Activated CD8-positive, alpha-beta memory T cell treated with anti-CD3 and anti-CD28 coated beads for 4 hours (primary cell): ENCODE data around the gene TSPEAR.
"Not testable (repeated sequence)": the region's sequence is repeated elsewhere in the genome, so short reads cannot be mapped to it uniquely, and the experiment has no call there.

Experiments
- DNase-seq, 2 donors: peaks; one replicate each; pipeline ENCODE4 v3.0.0-alpha.2; 2020; ENCODE audit warnings: low read depth in 2 of 2

TSPEAR gene

DNA sequence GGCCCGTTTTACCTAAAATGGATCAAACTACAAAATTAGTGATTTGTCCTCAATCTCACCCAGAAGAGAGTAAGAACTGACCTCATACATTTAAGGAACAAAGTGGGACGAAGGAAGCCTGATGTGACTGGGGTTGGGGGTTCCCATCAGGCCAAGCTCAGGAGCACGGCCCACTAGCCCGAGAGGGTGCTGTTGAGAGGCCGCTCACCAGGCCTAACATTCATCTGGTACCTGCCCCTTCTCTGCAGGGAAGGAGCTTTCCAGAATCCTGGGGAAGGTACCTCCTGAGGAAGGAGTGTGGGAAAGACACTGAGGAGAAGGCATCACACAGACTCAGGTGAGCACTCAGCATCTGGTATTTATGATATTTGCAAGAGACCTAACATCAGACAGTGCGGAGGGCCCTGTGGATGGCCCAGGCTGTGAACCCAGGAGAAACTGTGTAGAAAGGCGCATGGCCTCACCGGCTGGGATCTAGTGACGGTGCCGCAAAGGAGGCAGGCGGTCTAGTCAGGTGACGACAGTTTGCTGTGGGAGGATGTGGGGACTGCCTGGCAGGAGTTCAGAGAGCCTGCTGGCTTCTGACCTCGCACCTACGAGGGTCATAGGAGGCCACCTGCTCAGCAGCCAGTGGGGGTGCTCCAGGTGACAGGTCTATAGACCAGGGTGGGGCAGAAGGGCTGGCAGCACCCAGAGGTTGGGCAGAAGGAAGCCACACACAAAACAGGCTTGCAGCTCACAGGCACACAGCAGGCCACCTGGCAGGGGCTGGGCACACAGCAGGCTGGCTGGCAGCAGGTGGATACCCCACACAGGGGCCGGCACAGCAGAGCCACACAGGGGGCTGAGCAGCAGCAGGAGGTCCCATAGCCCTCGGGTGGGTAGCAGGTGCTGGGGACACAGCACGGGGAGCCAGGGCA, 57.5 kb downstream of the TSPEAR start:
- DNase-seq, result no peak

GRCh38 chr21:44653123-44653522, 58.2 kb downstream of the TSPEAR start:
- no peak for DNase-seq

- no peak for DNase-seq
Measured at GRCh38 chr21:44650973-44651675, 60.2 kb downstream of the TSPEAR start.

- DNase-seq, result no peak
Measured at GRCh38 chr21:44650265-44650972, 61.0 kb downstream of the TSPEAR start.

- no peak for DNase-seq
Measured at GRCh38 chr21:44649521-44650100, 61.8 kb downstream of the TSPEAR start.

- no peak for DNase-seq
Measured at GRCh38 chr21:44648557-44649311, 62.6 kb downstream of the TSPEAR start.

GRCh38 chr21:44647222-44647552, 64.2 kb downstream of the TSPEAR start:
- no peak for DNase-seq

GRCh38 chr21:44646366-44647221, 64.8 kb downstream of the TSPEAR start, which contains the start of gene KRTAP10-11:
Gene KRTAP10-11, plus strand, starts transcription at chr21:44646414. Its CDS starts 45 bp downstream, at chr21:44646459.
- not testable (repeated sequence) for DNase-seq

DNA sequence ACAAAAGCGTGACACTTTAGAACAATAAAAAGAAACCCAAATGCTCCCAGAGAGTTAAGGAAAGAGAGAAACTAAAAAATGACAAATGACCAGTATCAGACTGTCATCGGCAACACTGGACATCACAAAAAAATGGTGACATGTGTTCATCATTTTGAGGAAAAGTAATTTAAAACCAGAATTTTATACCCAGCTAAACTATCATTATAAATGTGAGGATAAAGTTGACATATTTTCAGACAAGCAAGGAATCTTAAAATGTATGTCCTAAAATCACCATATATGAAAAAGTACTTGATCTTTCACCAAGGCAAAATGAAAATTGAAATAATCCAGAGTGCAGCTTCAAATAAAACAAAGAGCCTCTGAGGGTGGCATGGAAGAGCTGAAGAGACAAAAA, 66.5 kb downstream of the TSPEAR start:
- no peak for DNase-seq

DNA sequence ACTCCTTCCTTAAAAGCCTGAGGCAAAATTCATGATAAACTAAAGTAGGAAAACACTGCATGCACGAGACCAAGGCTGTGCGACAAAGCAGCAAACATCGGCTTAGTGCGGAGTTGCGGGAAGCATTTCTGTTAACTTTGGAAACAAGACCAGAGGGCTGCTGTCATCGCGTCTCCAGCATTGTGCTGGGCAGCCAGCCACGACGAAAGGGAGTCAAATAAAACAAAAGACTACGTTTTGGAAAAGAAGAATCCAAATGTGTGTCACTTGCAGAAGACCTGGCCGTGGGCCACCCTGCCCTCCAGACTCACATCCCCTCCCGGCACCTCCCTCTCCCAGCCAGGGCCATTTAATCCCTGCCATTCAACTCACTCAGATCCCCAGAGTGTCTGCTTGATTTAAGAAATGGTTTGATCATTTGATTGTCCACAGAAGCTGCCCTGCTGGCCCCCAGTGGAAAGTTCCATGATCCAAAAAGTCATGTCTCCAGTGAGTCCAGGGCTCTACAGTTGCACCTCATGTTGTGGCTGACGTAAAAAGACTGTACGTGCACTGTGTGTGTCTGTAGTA, 67.5 kb downstream of the TSPEAR start:
- no peak for DNase-seq

- DNase-seq, result no peak
Measured at GRCh38 chr21:44640761-44641160, 70.6 kb downstream of the TSPEAR start.

DNA sequence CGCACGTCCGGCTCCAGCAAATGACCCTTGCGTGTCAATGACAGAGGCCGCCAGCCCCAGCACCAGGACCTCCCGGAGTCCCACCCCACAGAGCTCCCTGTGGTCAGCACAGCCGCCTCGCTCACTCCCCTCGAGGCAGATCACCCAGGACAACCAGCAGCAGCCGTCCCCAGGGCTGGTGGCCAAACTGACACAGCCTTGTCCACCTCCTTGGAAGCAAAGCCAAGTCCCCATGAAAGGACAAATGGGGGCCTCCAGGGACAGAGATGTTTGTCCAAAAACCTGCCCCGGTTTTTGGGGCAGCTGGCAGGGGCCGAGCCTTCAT, 72.1 kb downstream of the TSPEAR start:
- no peak for DNase-seq

GRCh38 chr21:44638506-44639330, 72.7 kb downstream of the TSPEAR start:
- DNase-seq, result not testable (repeated sequence)

DNA sequence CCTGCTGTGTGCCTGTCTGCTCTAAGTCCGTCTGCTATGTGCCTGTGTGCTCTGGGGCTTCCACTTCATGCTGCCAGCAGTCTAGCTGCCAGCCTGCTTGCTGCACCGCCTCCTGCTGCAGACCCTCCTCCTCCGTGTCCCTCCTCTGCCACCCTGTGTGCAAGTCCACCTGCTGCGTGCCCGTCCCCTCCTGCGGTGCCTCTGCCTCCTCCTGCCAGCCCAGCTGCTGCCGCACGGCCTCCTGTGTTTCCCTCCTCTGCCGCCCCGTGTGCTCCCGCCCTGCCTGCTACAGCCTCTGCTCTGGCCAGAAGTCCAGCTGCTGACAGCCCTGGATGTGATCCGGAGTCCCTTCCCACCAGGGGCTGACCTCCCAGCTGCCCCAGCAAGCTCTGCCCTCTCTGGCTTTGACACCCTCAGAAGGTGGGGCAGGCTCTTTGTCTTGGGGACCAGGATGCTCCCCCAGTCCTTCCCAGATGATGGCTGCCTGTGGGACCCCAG, 73.5 kb downstream of the TSPEAR start:
- DNase-seq, result not testable (repeated sequence)

DNA sequence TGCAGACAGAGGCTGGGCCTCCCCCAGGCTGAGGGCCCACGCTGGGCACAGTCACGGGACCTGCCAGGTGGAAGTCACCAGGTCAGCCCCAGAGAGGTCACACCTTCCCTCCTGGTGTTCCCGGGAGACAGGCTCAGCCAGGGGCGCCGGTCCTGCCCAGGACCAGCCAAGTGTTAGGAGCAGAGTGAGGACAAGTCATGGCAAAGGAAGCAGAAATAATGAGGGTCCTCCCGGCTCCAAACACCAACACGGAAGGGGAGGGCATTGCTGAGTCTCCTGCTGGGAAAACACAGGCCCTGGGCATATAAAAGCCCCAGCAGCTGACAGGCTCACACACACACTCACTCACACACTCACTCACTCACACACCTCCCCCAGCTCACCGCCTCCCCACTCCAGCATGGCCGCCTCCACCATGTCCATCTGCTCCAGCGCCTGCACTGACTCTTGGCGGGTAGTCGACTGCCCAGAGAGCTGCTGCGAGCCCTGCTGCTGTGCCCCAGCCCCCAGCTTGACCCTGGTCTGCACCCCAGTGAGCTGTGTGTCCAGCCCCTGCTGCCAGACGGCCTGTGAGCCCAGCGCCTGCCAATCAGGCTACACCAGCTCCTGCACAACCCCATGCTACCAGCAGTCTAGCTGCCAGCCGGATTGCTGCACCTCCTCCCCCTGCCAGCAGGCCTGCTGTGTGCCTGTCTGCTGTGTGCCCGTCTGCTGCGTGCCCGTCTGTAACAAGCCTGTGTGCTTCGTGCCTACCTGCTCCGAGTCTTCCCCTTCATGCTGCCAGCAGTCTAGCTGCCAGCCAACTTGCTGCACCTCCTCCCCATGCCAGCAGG, 74.1 kb downstream of the TSPEAR start, which contains the start of gene KRTAP10-10:
Gene KRTAP10-10, plus strand, starts transcription at position 339 of the 833 bp plus-strand sequence. Its CDS starts 62 bp downstream, at position 401.
- no peak for DNase-seq

GRCh38 chr21:44636209-44637017, 75.0 kb downstream of the TSPEAR start:
- DNase-seq, result no peak

- DNase-seq, result no peak
Measured at GRCh38 chr21:44632067-44632466, 79.3 kb downstream of the TSPEAR start.
